ENCODE data around the gene XKRX. TPM values are rescaled to one million over a fixed set of nuclear protein-coding genes. Genes with fewer than 3 reads are reported as not detected.

Gene XKRX
- total and polyA plus RNA-seq, 4 donors, result under 0.01 TPM; not detected in 3

DNA sequence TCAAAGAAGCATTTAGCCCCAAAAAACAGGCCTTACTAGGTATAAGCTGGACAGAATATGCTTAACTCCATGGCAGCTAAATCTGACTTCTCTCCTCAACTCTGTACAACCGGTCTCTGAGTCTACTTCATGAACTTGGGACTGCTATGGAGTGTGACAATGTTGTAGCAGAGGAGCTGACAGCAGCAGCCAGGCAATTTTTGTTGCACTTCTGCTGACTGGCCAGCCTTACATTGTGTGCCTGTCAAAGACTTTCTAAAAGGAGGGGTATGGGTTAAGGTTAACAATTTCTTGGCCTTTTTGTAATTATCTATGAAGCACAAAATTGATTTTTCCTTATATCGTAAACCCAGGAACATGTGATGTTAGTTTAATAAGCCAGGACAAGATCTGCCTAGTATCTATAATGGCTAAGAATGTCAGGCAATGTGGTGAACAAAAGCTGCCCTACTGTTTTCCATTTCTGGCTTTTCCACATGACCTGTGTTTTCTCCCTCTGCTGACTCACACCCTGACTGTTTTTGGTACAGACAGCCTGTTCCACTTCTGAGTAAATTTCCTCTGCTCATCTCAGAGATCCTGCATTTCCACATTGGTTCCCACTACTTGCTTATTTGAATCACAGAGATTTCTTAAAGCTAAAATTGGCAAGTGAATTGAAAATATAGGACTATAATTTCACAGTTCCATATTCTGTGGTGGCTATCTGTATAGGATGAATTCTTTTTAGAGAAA lies 63.9 kb downstream of the XKRX start:
- no peak overlapping the region for H3K9ac ChIP-seq (ENCODE audit: low read depth in 1 of 2, low read length in 2 of 2)
- no peak overlapping the region for H3K27ac ChIP-seq (ENCODE audit: low read depth in 1 of 2, low read length in 2 of 2)
- 82% methylated on average over 2 of the region's 2 CpGs for WGBS
- no peak for DNase-seq (ENCODE audit: low spot score)
- H3K9me3 ChIP-seq (ENCODE audit: control insufficient read depth in 4 of 4, low read length in 3 of 4), result no peaks in the 10 kb centered on the region
- no peaks in the 10 kb centered on the region for H3K27me3 ChIP-seq (ENCODE audit: control insufficient read depth in 4 of 4, insufficient read depth in 4 of 4, low read length in 3 of 4)
- H3K4me1 ChIP-seq (ENCODE audit: control insufficient read depth in 4 of 4, insufficient read depth in 4 of 4, low read length in 3 of 4), result no peaks in the 10 kb centered on the region
- H3K36me3 ChIP-seq (ENCODE audit: control insufficient read depth in 4 of 4, insufficient read depth in 3 of 4, low read depth in 1 of 4, low read length in 3 of 4), result no peaks in the 10 kb centered on the region
- H3K4me3 ChIP-seq (ENCODE audit: low read depth in 1 of 3, low read length in 3 of 3), result no peak overlapping the region
- TF ChIP-seq, protein P1, sequence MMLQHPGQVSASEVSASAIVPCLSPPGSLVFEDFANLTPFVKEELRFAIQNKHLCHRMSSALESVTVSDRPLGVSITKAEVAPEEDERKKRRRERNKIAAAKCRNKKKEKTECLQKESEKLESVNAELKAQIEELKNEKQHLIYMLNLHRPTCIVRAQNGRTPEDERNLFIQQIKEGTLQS (IDR thresholded peaks at IDR 0.05), result no peak
- TF ChIP-seq NR2F2 (IDR thresholded peaks at IDR 0.05) (no peak), HNF4A (conservative IDR thresholded peaks at IDR 0.05) (no peak), EGR1 (IDR thresholded peaks at IDR 0.05; ENCODE audit: low read depth in 2 of 2) (no peak), FOXA1 (IDR thresholded peaks at IDR 0.05) (no peak), GABPA (IDR thresholded peaks at IDR 0.05 in 1 of 2, conservative IDR thresholded peaks at IDR 0.05 in 1 of 2) (no peak), RXRA (IDR thresholded peaks at IDR 0.05) (no peak), CTCF (IDR thresholded peaks at IDR 0.05; ENCODE audit: low read depth, low read length, missing input control) (no peak)
- TF ChIP-seq, protein P2, sequence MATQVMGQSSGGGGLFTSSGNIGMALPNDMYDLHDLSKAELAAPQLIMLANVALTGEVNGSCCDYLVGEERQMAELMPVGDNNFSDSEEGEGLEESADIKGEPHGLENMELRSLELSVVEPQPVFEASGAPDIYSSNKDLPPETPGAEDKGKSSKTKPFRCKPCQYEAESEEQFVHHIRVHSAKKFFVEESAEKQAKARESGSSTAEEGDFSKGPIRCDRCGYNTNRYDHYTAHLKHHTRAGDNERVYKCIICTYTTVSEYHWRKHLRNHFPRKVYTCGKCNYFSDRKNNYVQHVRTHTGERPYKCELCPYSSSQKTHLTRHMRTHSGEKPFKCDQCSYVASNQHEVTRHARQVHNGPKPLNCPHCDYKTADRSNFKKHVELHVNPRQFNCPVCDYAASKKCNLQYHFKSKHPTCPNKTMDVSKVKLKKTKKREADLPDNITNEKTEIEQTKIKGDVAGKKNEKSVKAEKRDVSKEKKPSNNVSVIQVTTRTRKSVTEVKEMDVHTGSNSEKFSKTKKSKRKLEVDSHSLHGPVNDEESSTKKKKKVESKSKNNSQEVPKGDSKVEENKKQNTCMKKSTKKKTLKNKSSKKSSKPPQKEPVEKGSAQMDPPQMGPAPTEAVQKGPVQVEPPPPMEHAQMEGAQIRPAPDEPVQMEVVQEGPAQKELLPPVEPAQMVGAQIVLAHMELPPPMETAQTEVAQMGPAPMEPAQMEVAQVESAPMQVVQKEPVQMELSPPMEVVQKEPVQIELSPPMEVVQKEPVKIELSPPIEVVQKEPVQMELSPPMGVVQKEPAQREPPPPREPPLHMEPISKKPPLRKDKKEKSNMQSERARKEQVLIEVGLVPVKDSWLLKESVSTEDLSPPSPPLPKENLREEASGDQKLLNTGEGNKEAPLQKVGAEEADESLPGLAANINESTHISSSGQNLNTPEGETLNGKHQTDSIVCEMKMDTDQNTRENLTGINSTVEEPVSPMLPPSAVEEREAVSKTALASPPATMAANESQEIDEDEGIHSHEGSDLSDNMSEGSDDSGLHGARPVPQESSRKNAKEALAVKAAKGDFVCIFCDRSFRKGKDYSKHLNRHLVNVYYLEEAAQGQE (IDR thresholded peaks at IDR 0.05), result no peak

Other genes starting within 250 kb of the XKRX start
- 10 to 100 TPM in 1 of 2 donors, 1 to 10 TPM in 1; 5.2 to 26.2 TPM for gene SYTL4, start 196.8 kb downstream of the XKRX start, total RNA-seq
- gene SYTL4, start 196.8 kb downstream of the XKRX start, polyA plus RNA-seq, result 10 to 100 TPM in 1 of 2 donors, 1 to 10 TPM in 1; 9.5 to 10.9 TPM
- 10 to 100 TPM in 1 of 2 donors, 1 to 10 TPM in 1; 6.3 to 11.8 TPM for gene CSTF2, start 108.5 kb downstream of the XKRX start, total RNA-seq
- gene CSTF2, start 108.5 kb downstream of the XKRX start, polyA plus RNA-seq, result 1 to 10 TPM; 3.9 to 4.3 TPM
- not detected for gene NOX1, start 54.6 kb downstream of the XKRX start, total RNA-seq
- gene NOX1, start 54.6 kb downstream of the XKRX start, polyA plus RNA-seq, result under 1 TPM in 1 of 2 donors, not detected in 1; 0.36 TPM
- not detected for gene ARL13A, start 40.8 kb upstream of the XKRX start, total RNA-seq
- gene ARL13A, start 40.8 kb upstream of the XKRX start, polyA plus RNA-seq, result not detected
- gene TRMT2B, start 123.2 kb upstream of the XKRX start, total RNA-seq, result 10 to 100 TPM; 10.3 to 11.2 TPM
- 1 to 10 TPM; 3.3 to 3.6 TPM for gene TRMT2B, start 123.2 kb upstream of the XKRX start, polyA plus RNA-seq
- gene TMEM35A, start 150.0 kb upstream of the XKRX start, total RNA-seq, result under 1 TPM in 1 of 2 donors, not detected in 1; 0.08 TPM
- under 1 TPM in 1 of 2 donors, not detected in 1; 0.02 TPM for gene TMEM35A, start 150.0 kb upstream of the XKRX start, polyA plus RNA-seq
- gene CENPI, start 169.3 kb upstream of the XKRX start, total RNA-seq, result 10 to 100 TPM in 1 of 2 donors, under 1 TPM in 1; 0.25 to 17.4 TPM
- under 1 TPM; 0.21 to 0.65 TPM for gene CENPI, start 169.3 kb upstream of the XKRX start, polyA plus RNA-seq

All from liver (tissue), 9 donors.